GM19452 (cell line): ENCODE measurements around the gene COA1.
"Not testable (repeated sequence)": the region's sequence is repeated elsewhere in the genome, so short reads cannot be mapped to it uniquely, and the experiment has no call there.

ENCODE experiments used
- ATAC-seq: cut with Tn5 transposase; IDR thresholded peaks from one replicate; pipeline ENCODE4 v1.9.1; 2021; ENCODE audit not compliant: unreplicated experiment

Gene COA1

GRCh38 chr7:43758029-43758821, 28.9 kb upstream of the COA1 start, which contains the start of gene BLVRA:
BLVRA (plus strand) TSS chr7:43758680; CDS start chr7:43771159, 12,479 bp downstream.
- peak; percentile 66 for ATAC-seq

GRCh38 chr7:43757073-43757720, 27.9 kb upstream of the COA1 start:
- ATAC-seq = no peak

GRCh38 chr7:43756368-43757072, 27.2 kb upstream of the COA1 start:
- no peak for ATAC-seq

DNA sequence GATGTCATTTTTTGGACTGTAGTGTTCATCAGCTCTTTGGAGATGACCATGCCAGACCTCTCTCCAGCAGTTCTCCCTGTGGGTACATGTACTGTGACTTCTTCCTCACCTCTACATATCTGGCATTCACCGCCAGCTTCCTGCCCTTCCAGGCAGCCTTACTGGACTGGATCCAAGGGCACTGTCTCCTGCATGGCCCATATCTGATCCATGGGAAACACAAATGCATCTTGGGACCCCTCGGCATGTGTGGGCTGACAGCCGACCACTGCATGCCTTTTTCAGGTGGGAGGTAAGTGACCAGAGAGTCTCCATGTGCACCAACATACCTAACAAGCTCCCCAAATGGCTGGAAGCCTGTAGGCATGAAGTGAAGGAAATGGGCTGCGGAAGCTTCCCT, 25.3 kb upstream of the COA1 start:
- ATAC-seq = no peak

DNA sequence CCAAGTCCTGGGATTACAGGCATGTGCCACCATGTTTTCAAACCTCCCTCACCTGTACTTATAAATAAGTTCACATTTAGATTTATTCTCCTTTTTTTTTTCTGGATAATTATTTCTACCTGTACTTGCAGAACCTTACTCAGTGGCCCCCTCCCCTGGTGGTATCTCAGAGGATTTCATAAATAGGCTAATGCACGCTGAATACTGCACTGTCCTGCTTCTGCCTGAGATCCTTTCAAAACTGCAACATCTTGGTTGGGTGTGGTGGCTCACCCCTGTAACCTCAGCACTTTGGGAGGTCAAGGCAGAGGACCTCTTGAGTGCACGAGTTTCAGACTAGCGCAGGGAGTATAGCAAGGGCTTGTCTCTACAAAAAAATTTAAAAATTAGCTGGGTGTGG, 24.5 kb upstream of the COA1 start:
- ATAC-seq = no peak

GRCh38 chr7:43753271-43753810, 24.0 kb upstream of the COA1 start:
- no peak for ATAC-seq

GRCh38 chr7:43752411-43752810, 23.1 kb upstream of the COA1 start:
- ATAC-seq = no peak

DNA sequence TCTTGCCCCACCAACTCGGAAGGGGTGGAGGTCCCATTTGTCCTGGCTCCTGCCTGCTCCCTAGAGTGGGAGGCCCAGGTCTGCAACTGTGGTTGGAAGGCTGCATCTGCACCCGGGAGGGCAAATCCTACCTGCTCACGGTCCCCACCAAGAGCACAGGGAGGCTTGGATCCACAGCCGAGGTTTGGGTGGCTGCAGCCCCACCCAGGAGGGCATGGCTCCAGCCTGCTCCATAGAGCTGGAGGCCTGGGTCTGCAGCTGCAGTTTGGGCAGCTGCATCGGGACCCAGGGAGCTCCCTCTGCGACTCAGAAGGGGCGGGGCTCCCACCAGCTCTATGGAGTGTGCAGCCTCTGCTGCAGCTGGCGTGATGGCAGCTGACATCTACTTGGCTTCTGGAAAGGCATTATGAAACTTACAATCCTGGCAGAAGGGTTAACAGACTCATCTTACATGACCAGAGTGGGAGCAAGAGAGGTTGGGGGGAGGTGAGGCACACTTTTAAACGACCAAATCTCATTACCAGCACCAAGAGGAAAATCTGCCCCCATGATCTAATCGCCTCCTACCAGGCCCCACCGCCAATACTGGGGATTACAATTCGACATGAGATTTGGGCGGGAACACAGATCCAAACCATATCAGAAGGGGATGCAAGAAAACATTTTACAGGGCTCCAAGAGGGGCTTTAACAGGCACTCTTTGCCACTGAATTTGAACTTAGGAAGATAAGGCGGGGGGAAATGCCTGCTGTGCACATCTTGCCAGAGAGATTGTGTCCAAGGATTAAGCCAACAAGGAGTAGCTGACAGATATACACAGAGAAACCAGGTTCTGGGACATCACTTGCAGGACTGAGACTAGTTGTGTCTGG, 20.9 kb upstream of the COA1 start:
- peak; percentile 26 for ATAC-seq

DNA sequence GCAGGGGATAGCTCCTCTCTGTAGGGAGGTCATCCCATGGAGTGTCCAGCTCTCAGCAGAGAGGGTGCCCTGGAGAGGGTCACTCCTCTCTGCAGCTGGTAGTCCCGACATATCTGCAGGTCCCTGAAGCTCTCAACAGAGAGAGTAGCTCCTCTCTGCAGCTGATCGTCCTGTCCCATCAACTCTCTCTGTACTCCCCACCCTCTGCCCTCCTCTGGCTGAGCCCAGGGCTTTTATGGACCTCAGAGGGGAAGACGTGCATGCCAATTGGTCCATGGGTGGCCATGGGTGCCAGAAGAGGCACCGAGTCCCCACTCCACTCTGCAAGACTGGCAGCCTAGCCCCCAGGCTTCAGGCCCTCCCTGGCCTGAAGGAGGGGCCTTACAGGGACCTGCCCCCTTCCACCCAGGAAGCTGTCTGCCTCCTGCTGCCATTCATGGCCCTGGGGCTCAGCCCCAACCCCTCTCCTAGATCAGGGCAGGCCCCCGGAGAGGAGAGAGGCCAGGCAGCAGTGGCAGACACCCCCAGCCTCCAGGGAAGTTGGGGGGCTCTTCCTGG, 20.1 kb upstream of the COA1 start:
- no peak for ATAC-seq

DNA sequence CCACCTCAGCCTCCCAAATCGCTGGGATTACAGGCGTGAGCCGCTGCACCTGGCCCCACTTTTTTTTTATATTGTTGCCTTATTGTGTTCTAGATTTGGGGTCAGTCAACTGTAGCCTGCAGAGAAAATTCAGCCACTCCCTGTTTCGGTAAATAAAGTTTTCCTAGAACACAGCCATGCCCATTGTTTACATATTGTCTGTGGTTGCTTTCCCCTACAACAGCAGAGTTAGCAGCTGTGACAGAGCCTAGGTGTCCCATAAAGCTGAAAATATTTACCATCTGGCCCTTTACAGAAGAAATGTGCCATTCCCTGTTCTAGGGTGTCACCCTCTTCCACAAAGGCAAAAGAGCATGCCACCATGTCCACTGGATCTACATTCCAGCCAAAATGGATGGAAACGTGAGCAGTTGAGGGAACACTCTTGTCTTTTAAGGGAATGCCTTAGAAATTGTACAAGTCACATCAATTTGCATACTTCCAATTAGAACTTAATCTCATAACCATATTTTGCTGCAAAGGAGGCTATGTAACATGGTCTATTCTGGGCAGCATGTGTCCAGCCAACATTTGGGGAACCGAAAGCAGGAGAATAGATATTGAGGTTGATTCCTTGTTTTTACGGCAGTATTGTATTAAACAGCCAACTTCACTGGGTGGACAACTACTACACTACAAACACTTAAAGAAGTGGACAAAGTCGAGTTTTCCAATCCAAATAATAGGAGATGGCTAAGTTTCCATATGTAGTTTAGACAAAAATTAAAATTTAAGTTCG, 18.2 kb upstream of the COA1 start:
- no peak for ATAC-seq

DNA sequence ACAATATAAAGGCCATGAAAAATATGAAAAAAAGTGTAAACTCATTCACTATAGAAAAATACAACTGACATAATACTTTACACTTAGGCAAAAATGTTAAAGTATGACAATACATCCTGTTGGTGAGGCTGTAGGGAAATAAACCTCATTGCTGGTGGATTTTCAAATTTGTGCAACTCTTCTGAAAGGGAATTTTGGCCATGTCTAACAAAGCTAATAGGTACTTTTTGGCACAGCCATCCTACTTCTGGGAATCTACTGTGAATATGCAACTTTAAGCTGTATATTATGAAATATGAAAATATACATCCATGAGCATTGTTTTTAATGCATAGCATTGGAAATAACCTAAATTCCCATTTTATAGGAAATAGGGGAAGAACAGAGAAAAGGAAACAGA, 13.4 kb upstream of the COA1 start:
- no peak for ATAC-seq

DNA sequence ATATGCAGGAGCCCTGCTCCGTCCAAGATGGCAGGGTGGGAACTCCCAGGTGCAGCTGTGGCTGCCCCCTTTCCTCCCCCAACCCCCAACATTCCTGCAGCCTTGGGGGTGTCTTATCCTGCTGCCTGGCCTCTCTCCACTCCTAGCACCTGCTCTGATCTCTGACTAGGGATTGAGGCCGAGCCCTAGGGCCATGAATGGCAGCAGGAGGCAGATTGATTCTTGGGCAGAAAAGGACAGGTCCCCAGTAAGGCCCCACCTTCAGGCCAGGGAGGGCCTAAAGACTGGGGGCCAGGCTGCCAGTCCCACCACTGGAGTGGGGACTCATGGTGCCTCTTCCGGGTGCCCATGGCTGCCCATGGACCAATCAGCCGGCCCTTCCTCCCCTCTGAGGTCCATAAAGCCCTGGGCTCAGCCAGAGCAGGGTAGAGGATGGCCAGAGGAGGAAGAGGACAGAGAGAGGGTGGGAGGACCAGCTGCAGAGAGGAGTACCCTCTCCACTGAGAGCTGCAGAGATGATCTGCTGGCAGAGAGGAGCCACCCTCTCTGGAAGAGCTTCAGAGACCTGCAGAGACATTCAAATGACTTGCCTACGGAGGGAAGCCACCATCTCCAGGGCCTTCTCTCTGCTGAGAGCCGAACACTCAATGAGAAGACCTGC, 8.3 kb upstream of the COA1 start:
- no peak for ATAC-seq

GRCh38 chr7:43735802-43736603, 6.7 kb upstream of the COA1 start:
- ATAC-seq = peak; percentile 72

DNA sequence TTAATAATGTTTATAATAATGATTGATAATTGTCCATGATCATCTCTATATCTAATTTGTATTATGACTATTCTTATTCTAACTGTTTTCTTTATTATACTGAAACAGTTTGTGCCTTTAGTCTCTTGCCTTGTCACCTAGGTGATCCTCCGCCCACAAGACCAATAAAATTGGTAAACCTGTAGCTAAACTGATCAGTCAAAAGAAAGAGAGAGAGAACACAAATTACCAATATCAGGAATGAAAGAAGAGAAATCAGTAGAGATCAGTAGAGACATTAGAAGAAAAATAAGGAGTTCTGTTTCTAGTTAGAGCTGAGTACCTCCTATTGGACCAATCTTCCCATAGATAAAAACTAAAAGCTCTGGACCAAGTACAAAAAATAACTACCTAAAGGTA, 6.1 kb upstream of the COA1 start:
- peak; percentile 43 for ATAC-seq

- ATAC-seq = not testable (repeated sequence)
Measured at GRCh38 chr7:43734575-43735332, 5.4 kb upstream of the COA1 start.

DNA sequence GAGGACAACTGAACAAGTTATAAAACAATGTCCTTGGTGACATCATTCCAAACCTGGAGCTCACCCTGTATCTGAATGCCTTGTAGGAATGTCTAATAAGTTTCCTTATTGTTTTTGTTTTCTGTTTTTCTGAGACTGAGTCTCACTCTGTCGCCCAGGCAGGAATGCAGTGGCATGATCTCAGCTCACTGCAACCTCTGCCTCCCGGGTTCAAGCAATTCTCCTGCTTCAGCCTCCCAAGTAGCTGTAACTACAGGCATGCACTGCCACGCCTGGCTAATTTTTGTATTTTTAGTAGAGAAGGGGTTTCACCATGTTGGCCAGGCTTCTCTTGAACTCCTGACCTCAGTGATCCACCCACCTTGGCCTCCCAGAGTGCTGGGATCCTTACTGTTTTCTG, 2.2 kb upstream of the COA1 start:
- not testable (repeated sequence) for ATAC-seq

DNA sequence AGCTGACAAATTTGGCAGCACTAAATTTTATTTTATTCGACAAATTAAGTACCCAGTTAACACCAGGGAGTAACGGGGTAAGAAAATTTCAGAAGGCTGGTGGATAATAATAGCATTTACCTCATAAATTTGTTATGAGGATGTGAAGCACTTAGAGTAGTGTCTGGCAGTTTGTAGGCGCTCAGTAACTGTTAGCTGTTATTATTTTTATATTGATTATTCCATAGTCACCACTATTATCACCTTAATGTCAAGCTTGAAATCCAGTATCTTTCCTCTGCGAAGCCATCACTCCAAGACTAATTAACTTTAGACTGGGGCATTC, 563 bp upstream of the COA1 start:
- ATAC-seq = peak; percentile 15

DNA sequence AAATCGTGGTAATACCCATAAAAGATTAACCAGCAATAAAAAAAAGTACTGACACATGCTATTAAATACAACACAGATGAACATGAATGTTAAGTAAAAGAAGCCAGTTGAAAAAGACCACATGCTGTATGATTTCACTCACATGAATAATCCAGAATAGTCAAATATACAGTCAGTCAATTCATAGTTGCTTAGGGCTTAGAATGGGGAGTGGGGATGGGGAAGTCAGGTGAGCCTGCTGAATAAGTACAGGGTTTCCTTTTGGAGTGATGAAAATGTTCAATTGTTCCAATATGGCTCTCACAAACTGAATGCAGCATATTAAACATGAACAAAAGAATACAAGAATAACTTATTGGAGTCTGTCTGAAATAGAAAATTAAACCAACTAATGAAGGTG, 1.8 kb downstream of the COA1 start:
- ATAC-seq = no peak
